CD4-positive, alpha-beta memory T cell (primary cell): ENCODE measurements around the gene NDUFB10. TPM values are rescaled to one million over a fixed set of nuclear protein-coding genes. Genes with fewer than 3 reads are reported as not detected.

ENCODE experiments used
- CTCF ChIA-PET: fragments of 350-600 bp; sonication (Branson Sonifier 250); formaldehyde crosslinking; loops from one replicate; lab custom pipeline; 2021; ENCODE audit warnings: inconsistent platforms; ENCODE audit not compliant: partially characterized antibody; lab: Charles Lee
- POLR2A ChIA-PET: fragments of 350-600 bp; sonication (Branson Sonifier 250); formaldehyde crosslinking; loops from one replicate; lab custom pipeline; 2021; ENCODE audit not compliant: partially characterized antibody; lab: Charles Lee
- DNase-seq, 5 donors: peaks; one replicate each; pipeline versions ENCODE4 v3.0.0 to v3.0.0-alpha.2; 2020 to 2022; ENCODE audit warnings: mixed read lengths in 1 of 5
- H3K27ac ChIP-seq: one replicate; pipeline ENCODE4 v1.7.0; 2013; ENCODE audit warnings: low read depth, low read length
- H3K27me3 ChIP-seq: 2 replicates; pipeline ENCODE4 v1.7.0; 2013; ENCODE audit warnings: mild to moderate bottlenecking, low read length, moderate library complexity; ENCODE audit not compliant: insufficient read depth
- H3K36me3 ChIP-seq: 2 replicates; pipeline ENCODE4 v1.7.0; 2013; ENCODE audit warnings: mild to moderate bottlenecking, low read length, moderate library complexity; ENCODE audit not compliant: insufficient read depth
- H3K4me1 ChIP-seq: 2 replicates; pipeline ENCODE4 v1.7.0; 2013; ENCODE audit warnings: mild to moderate bottlenecking, low read length, moderate library complexity; ENCODE audit not compliant: insufficient read depth
- H3K4me3 ChIP-seq, 2 donors: one replicate each; pipeline ENCODE4 v1.7.0; 2013; ENCODE audit warnings: low read length in 2 of 2, mild to moderate bottlenecking in 1 of 2
- H3K9me3 ChIP-seq, 2 donors: one replicate each; pipeline ENCODE4 v1.7.0; 2013; ENCODE audit warnings: low read length in 2 of 2, control low read depth in 1 of 2; ENCODE audit not compliant: control insufficient read depth in 1 of 2
- H3K27ac Mint-ChIP-seq, 7 donors: one replicate each; pipeline ENCODE4 v1.8.0; 2020 to 2021; ENCODE audit warnings: mixed read lengths in 7 of 7, mild to moderate bottlenecking in 6 of 7, inconsistent platforms in 3 of 7, moderate library complexity in 3 of 7
- H3K27me3 Mint-ChIP-seq, 2 donors: one replicate each; pipeline ENCODE4 v1.8.0; 2020 to 2021; ENCODE audit warnings: mixed read lengths in 2 of 2
- H3K36me3 Mint-ChIP-seq, 2 donors: one replicate each; pipeline ENCODE4 v1.8.0; 2020 to 2021; ENCODE audit warnings: mixed read lengths in 2 of 2, inconsistent platforms in 1 of 2, mild to moderate bottlenecking in 1 of 2
- H3K4me1 Mint-ChIP-seq, 4 donors: one replicate each; pipeline ENCODE4 v1.8.0; 2020 to 2021; ENCODE audit warnings: mixed read lengths in 4 of 4, mild to moderate bottlenecking in 1 of 4
- H3K4me3 Mint-ChIP-seq, 8 donors: one replicate each; pipeline ENCODE4 v1.8.0; 2020 to 2021; ENCODE audit warnings: mixed read lengths in 8 of 8, mild to moderate bottlenecking in 7 of 8, moderate library complexity in 6 of 8, inconsistent platforms in 3 of 8
- H3K9me3 Mint-ChIP-seq, 8 donors: one replicate each; pipeline ENCODE4 v1.8.0; 2020 to 2021; ENCODE audit warnings: mixed read lengths in 8 of 8, mild to moderate bottlenecking in 5 of 8, inconsistent platforms in 3 of 8, moderate library complexity in 1 of 8
- intact Hi-C: fragments of 100-400 bp; cut with micrococcal nuclease; formaldehyde crosslinking; loops from one replicate; pipeline ENCODE4 v1.15.1; 2023
- polyA plus RNA-seq, 2 donors: library from polyadenylated mRNA; unstranded; fragments of 300-500 nt; fragmentation: Illumina TruSeq; gene quantifications; one replicate each; pipeline ENCODE4 v1.2.3, GENCODE V29; 2021
- total RNA-seq, 2 experiments: library from RNA; stranded (reverse); gene quantifications; one replicate each; pipeline ENCODE4 v1.2.3, GENCODE V29; 2021

NDUFB10 gene
- total and polyA plus RNA-seq, 4 experiments from 2014 or later: 76.5 to 223 (median 146) TPM

- ChIA-PET POLR2A (no interaction called here), CTCF (interaction anchor here (1.5 kb wide), 1 partner anchor 14 kb away, joined by 4 read pairs; no protein-coding TSS in a partner anchor)
- peaks cover 20 to 23% of the 10 kb centered on the region in 2 donors for H3K27me3 Mint-ChIP-seq
- H3K4me3 ChIP-seq: no peak overlapping the region
- no peaks in the 10 kb centered on the region for H3K4me1 ChIP-seq
- no peaks in the 10 kb centered on the region for H3K9me3 Mint-ChIP-seq
- intact Hi-C loops: no loop called here
- no peaks in the 10 kb centered on the region for H3K36me3 ChIP-seq
- H3K27ac ChIP-seq: no peak overlapping the region
- H3K4me1 Mint-ChIP-seq: no peaks in the 10 kb centered on the region
- H3K27ac Mint-ChIP-seq: no peak overlapping the region
- no peaks in the 10 kb centered on the region for H3K9me3 ChIP-seq
- H3K36me3 Mint-ChIP-seq: no peaks in the 10 kb centered on the region
- no peak for DNase-seq
- H3K27me3 ChIP-seq: peaks cover 10% of the 10 kb centered on the region
- H3K4me3 Mint-ChIP-seq: no peak overlapping the region
These were observed 44.4 kb upstream of the NDUFB10 start for GRCh38 chr16:1914988-1915387.

- peaks cover 27 to 31% of the 10 kb centered on the region in 2 donors for H3K27me3 Mint-ChIP-seq
These were observed 43.4 kb upstream of the NDUFB10 start for GRCh38 chr16:1915732-1916639.

GRCh38 chr16:1916640-1916990 is 42.7 kb upstream of the NDUFB10 start:
- Histone ChIP-seq H3K9me3 (no peaks in the 10 kb centered on the region), H3K4me3 (no peak overlapping the region), H3K4me1 (no peaks in the 10 kb centered on the region), H3K36me3 (no peaks in the 10 kb centered on the region), H3K27ac (no peak overlapping the region), H3K27me3 (peaks cover 10% of the 10 kb centered on the region)
- DNase-seq: no peak
- Mint-ChIP-seq H3K27ac (no peak overlapping the region), H3K27me3 (peaks cover 34 to 37% of the 10 kb centered on the region in 2 donors), H3K9me3 (no peaks in the 10 kb centered on the region), H3K4me1 (peaks cover 0 to 5% (median under 1%) of the 10 kb centered on the region in 4 donors), H3K4me3 (no peak overlapping the region), H3K36me3 (no peaks in the 10 kb centered on the region)
- ChIA-PET CTCF (interaction anchor here (1.4 to 1.5 kb wide), 2 partner anchors 11 to 13 kb away, joined by 4 to 5 read pairs; no protein-coding TSS in a partner anchor), POLR2A (no interaction called here)
- intact Hi-C loops: no loop called here

More at GRCh38 chr16:1915732-1916639, 43.4 kb upstream of the NDUFB10 start:
- no peak overlapping the region for H3K4me3 Mint-ChIP-seq
- no peak overlapping the region for H3K4me3 ChIP-seq
- no peaks in the 10 kb centered on the region for H3K9me3 ChIP-seq
- DNase-seq: no peak
- intact Hi-C loops: no loop called here
- H3K36me3 ChIP-seq: no peaks in the 10 kb centered on the region
- peaks cover 10% of the 10 kb centered on the region for H3K27me3 ChIP-seq
- no peaks in the 10 kb centered on the region for H3K4me1 ChIP-seq
- H3K9me3 Mint-ChIP-seq: no peaks in the 10 kb centered on the region
- no peaks in the 10 kb centered on the region for H3K36me3 Mint-ChIP-seq
- no peak overlapping the region for H3K27ac Mint-ChIP-seq
- POLR2A ChIA-PET: no interaction called here
- peaks cover 0 to under 1% (median 0%) of the 10 kb centered on the region in 4 donors for H3K4me1 Mint-ChIP-seq
- H3K27ac ChIP-seq: no peak overlapping the region
- CTCF ChIA-PET: interaction anchor here (1.4 to 1.5 kb wide), 2 partner anchors 12 to 13 kb away, joined by 4 to 5 read pairs; no protein-coding TSS in a partner anchor

DNA sequence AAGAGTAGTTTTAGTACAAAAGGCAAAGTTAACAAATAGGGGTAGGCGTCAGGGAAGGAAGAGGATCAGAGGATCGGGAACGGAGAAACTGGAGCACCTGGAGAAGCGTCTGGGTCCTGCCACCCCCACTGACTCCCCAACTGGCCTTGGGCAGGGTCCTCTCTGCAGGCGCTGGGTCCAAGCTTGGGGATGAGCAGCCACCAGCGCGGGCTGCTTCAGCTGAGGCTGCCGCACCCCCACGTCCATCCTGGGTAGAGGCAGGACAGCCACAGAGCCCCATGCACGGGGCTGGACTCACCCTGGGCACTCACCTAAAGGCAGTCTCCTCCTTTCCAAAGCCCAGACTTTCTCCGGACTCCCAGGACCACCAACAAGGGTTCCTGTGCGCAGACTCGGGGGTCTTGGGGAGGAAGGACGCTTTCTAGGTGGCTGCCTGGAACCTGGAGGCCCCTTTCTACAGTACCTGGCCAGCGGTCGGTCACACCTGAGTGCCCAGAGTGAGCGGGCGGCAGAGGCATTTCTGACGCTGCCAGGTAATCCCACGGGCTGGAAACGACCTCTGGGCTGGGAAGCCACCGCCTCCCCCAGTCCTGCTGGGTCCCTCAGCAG is 42.2 kb upstream of the NDUFB10 start:
- POLR2A ChIA-PET: no interaction called here
- H3K4me1 ChIP-seq: no peaks in the 10 kb centered on the region
- Mint-ChIP-seq H3K4me1 (peaks cover 0 to 5% (median under 1%) of the 10 kb centered on the region in 4 donors), H3K27ac (no peak overlapping the region), H3K27me3 (peaks cover 34 to 37% of the 10 kb centered on the region in 2 donors), H3K36me3 (no peaks in the 10 kb centered on the region), H3K4me3 (no peak overlapping the region), H3K9me3 (no peaks in the 10 kb centered on the region)
- DNase-seq: no peak
- no peaks in the 10 kb centered on the region for H3K36me3 ChIP-seq
- H3K27me3 ChIP-seq: peaks cover 10% of the 10 kb centered on the region
- CTCF ChIA-PET: interaction anchor here (1.4 kb wide), 1 partner anchor 11 kb away, joined by 5 read pairs; no protein-coding TSS in a partner anchor
- H3K9me3 ChIP-seq: no peaks in the 10 kb centered on the region
- intact Hi-C loops: no loop called here
- H3K27ac ChIP-seq: no peak overlapping the region
- H3K4me3 ChIP-seq: no peak overlapping the region

- Mint-ChIP-seq H3K27me3 (peaks cover 39 to 40% of the 10 kb centered on the region in 2 donors), H3K36me3 (no peaks in the 10 kb centered on the region), H3K27ac (no peak overlapping the region), H3K4me3 (no peak overlapping the region), H3K4me1 (peaks cover 0 to 5% (median under 1%) of the 10 kb centered on the region in 4 donors), H3K9me3 (peaks cover 0 to 2% (median 0%) of the 10 kb centered on the region in 8 donors)
- ChIA-PET CTCF (no interaction called here), POLR2A (no interaction called here)
- no peaks in the 10 kb centered on the region for H3K4me1 ChIP-seq
- DNase-seq: no peak
- H3K9me3 ChIP-seq: no peaks in the 10 kb centered on the region
- H3K4me3 ChIP-seq: no peak overlapping the region
- H3K27me3 ChIP-seq: peaks cover 16% of the 10 kb centered on the region
- no peak overlapping the region for H3K27ac ChIP-seq
- intact Hi-C loops: no loop called here
- H3K36me3 ChIP-seq: no peaks in the 10 kb centered on the region
These were observed 41.5 kb upstream of the NDUFB10 start for GRCh38 chr16:1917665-1918350.

DNA sequence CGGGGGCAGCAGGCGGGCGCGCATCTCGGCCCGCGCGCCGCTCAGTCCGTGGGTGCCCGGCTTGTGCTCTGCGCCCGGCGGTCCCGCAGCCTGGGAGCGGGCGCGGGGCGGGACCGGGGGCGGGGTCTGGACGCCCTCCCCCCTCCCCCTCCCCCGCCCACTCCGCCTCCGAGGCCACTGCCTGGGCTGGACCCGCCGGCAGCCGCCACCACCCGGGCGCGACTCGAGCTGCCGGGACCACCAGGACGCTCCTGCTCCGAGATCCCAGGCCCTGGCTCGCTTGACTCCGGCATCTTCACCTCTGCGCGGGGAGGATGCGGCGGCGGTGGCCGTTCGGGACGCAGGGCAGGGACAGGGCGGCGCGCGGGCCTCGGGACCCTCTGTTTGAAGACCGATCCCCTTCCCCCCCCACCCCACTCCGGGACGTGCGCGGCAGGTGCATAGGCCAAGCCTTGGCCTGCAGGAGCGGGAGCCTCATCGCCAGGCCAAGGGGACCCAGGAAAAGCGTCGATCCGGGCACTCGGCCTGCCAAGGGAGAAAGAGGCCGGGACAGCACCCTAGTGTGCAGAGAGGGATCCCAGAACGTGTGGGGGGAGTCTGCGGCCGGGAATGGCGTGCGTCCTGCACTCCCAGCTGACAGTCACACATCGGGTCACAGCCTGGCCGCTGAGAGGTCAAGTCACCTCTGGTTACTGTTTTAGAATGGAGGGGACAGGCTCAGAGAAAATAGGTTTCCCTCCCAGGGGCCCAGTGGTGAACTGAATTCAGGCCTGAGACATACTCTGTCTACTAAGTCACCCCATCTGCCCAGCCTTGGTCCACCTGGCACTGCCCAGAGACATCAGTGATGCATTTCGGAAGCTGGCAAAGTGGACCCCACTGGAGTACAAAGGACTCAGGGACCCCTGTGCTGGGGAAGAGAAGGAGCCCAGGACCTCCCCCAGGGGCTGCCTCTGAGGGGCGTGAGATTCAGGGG is 40.7 kb upstream of the NDUFB10 start, which contains the start of gene HS3ST6:
TSS of gene HS3ST6 (minus strand) at position 65 of the 976 bp plus-strand sequence. CDS start 92 bp downstream, outside the sequence.
- no peaks in the 10 kb centered on the region for H3K9me3 ChIP-seq
- ChIA-PET POLR2A (no interaction called here), CTCF (no interaction called here)
- peaks cover 22% of the 10 kb centered on the region for H3K27me3 ChIP-seq
- no peak within 1 kb of the TSS for H3K27ac ChIP-seq
- Mint-ChIP-seq H3K4me3 (no peak within 1 kb of the TSS), H3K4me1 (peaks cover 0 to 5% (median under 1%) of the 10 kb centered on the region in 4 donors), H3K27me3 (peaks cover 44% of the 10 kb centered on the region in 2 donors), H3K36me3 (no peaks in the 10 kb centered on the region), H3K9me3 (peaks cover 0 to 2% (median 0%) of the 10 kb centered on the region in 8 donors), H3K27ac (no peak within 1 kb of the TSS)
- intact Hi-C loops: no loop called here
- no peaks in the 10 kb centered on the region for H3K4me1 ChIP-seq
- no peaks in the 10 kb centered on the region for H3K36me3 ChIP-seq
- H3K4me3 ChIP-seq: no peak within 1 kb of the TSS
- no peak for DNase-seq
